ENCODE data around the gene PHYH.
A peak's percentile ranks its signal among the peaks of the same experiment; 100 is the strongest.

Gene PHYH

GRCh38 chr10:13299437-13300287 is at the start of gene PHYH:
Gene PHYH (minus strand): TSS chr10:13300064. CDS start chr10:13300042, 22 bp downstream.
- Histone ChIP-seq H3K4me1 (ENCODE audit: control insufficient read depth, insufficient read depth, low read length) (peaks cover 16% of the 10 kb centered on the region), H3K4me3 (ENCODE audit: low read length) (peak within 1 kb of the TSS; percentile 77), H3K36me3 (ENCODE audit: control insufficient read depth, insufficient read depth, low read length) (no peaks in the 10 kb centered on the region), H3K9me3 (ENCODE audit: control insufficient read depth, low read length) (no peaks in the 10 kb centered on the region), H3K9ac (ENCODE audit: low read length) (peak within 1 kb of the TSS; percentile 95), H3K27me3 (ENCODE audit: control insufficient read depth, insufficient read depth, low read length) (no peaks in the 10 kb centered on the region)

- Histone ChIP-seq H3K27me3 (ENCODE audit: control insufficient read depth, insufficient read depth, low read length) (peaks cover 15% of the 10 kb centered on the region), H3K4me1 (ENCODE audit: control insufficient read depth, insufficient read depth, low read length) (peaks cover 13% of the 10 kb centered on the region), H3K9ac (ENCODE audit: low read length) (peak within 1 kb of the TSS; percentile 91), H3K9me3 (ENCODE audit: control insufficient read depth, low read length) (no peaks in the 10 kb centered on the region), H3K36me3 (ENCODE audit: control insufficient read depth, insufficient read depth, low read length) (no peaks in the 10 kb centered on the region), H3K4me3 (ENCODE audit: low read length) (peak within 1 kb of the TSS; percentile 75)
Measured at GRCh38 chr10:13348216-13349017, 48.6 kb upstream of the PHYH start, which contains the start of gene SEPHS1. Gene SEPHS1 (minus strand): TSS chr10:13348293. CDS start chr10:13344950, 3,343 bp downstream.

- Histone ChIP-seq H3K27me3 (ENCODE audit: control insufficient read depth, insufficient read depth, low read length) (peaks cover 13% of the 10 kb centered on the region), H3K9me3 (ENCODE audit: control insufficient read depth, low read length) (no peaks in the 10 kb centered on the region), H3K4me3 (ENCODE audit: low read length) (no peak overlapping the region), H3K9ac (ENCODE audit: low read length) (peak overlapping the region; percentile 91), H3K4me1 (ENCODE audit: control insufficient read depth, insufficient read depth, low read length) (peaks cover 13% of the 10 kb centered on the region), H3K36me3 (ENCODE audit: control insufficient read depth, insufficient read depth, low read length) (no peaks in the 10 kb centered on the region)
Measured at GRCh38 chr10:13347500-13348156, 47.8 kb upstream of the PHYH start.

- H3K9ac ChIP-seq (ENCODE audit: low read length) = peak overlapping the region; percentile 91
- no peaks in the 10 kb centered on the region for H3K9me3 ChIP-seq (ENCODE audit: control insufficient read depth, low read length)
- peaks cover 13% of the 10 kb centered on the region for H3K4me1 ChIP-seq (ENCODE audit: control insufficient read depth, insufficient read depth, low read length)
- H3K27me3 ChIP-seq (ENCODE audit: control insufficient read depth, insufficient read depth, low read length) = peaks cover 8% of the 10 kb centered on the region
- peak overlapping the region; percentile 45 for H3K4me3 ChIP-seq (ENCODE audit: low read length)
- no peaks in the 10 kb centered on the region for H3K36me3 ChIP-seq (ENCODE audit: control insufficient read depth, insufficient read depth, low read length)
Measured at GRCh38 chr10:13347043-13347499, 47.2 kb upstream of the PHYH start.

GRCh38 chr10:13346283-13347042 is 46.6 kb upstream of the PHYH start:
- Histone ChIP-seq H3K36me3 (ENCODE audit: control insufficient read depth, insufficient read depth, low read length) (no peaks in the 10 kb centered on the region), H3K27me3 (ENCODE audit: control insufficient read depth, insufficient read depth, low read length) (peaks cover 2% of the 10 kb centered on the region), H3K4me1 (ENCODE audit: control insufficient read depth, insufficient read depth, low read length) (peaks cover 13% of the 10 kb centered on the region), H3K9ac (ENCODE audit: low read length) (peak overlapping the region; percentile 91), H3K4me3 (ENCODE audit: low read length) (peak overlapping the region; percentile 45), H3K9me3 (ENCODE audit: control insufficient read depth, low read length) (no peaks in the 10 kb centered on the region)

GRCh38 chr10:13340626-13341376 is 40.9 kb upstream of the PHYH start:
- Histone ChIP-seq H3K9me3 (ENCODE audit: control insufficient read depth, low read length) (no peaks in the 10 kb centered on the region), H3K9ac (ENCODE audit: low read length) (no peak overlapping the region), H3K4me1 (ENCODE audit: control insufficient read depth, insufficient read depth, low read length) (peaks cover under 1% of the 10 kb centered on the region), H3K27me3 (ENCODE audit: control insufficient read depth, insufficient read depth, low read length) (no peaks in the 10 kb centered on the region), H3K36me3 (ENCODE audit: control insufficient read depth, insufficient read depth, low read length) (no peaks in the 10 kb centered on the region), H3K4me3 (ENCODE audit: low read length) (no peak overlapping the region)

- H3K36me3 ChIP-seq (ENCODE audit: control insufficient read depth, insufficient read depth, low read length) = no peaks in the 10 kb centered on the region
- no peaks in the 10 kb centered on the region for H3K27me3 ChIP-seq (ENCODE audit: control insufficient read depth, insufficient read depth, low read length)
- H3K4me1 ChIP-seq (ENCODE audit: control insufficient read depth, insufficient read depth, low read length) = no peaks in the 10 kb centered on the region
- H3K9me3 ChIP-seq (ENCODE audit: control insufficient read depth, low read length) = no peaks in the 10 kb centered on the region
- H3K4me3 ChIP-seq (ENCODE audit: low read length) = no peak overlapping the region
- H3K9ac ChIP-seq (ENCODE audit: low read length) = no peak overlapping the region
Measured at GRCh38 chr10:13340068-13340467, 40.2 kb upstream of the PHYH start.

- H3K4me1 ChIP-seq (ENCODE audit: control insufficient read depth, insufficient read depth, low read length) = no peaks in the 10 kb centered on the region
- H3K9me3 ChIP-seq (ENCODE audit: control insufficient read depth, low read length) = no peaks in the 10 kb centered on the region
- no peaks in the 10 kb centered on the region for H3K27me3 ChIP-seq (ENCODE audit: control insufficient read depth, insufficient read depth, low read length)
- H3K4me3 ChIP-seq (ENCODE audit: low read length) = no peak overlapping the region
- H3K36me3 ChIP-seq (ENCODE audit: control insufficient read depth, insufficient read depth, low read length) = no peaks in the 10 kb centered on the region
- H3K9ac ChIP-seq (ENCODE audit: low read length) = no peak overlapping the region
Measured at GRCh38 chr10:13338390-13339110, 38.7 kb upstream of the PHYH start.

DNA sequence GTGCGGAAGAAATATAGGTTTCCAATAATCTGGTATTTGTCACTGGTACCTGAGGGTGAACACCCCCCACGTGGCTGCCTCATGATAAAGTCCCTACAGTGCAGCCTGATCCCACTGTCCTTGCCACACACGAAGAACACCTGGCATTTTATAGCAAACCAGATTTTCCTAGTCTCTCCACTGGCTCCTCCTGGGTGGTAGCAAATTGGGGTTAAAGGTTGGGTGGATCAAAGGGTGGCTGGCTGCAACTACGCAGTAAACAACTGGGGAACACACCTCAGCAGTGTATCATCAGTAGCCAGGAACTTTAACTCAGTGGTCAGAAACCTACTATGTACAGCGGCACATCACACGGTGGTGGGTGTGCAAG is 37.9 kb upstream of the PHYH start:
- H3K36me3 ChIP-seq (ENCODE audit: control insufficient read depth, insufficient read depth, low read length) = no peaks in the 10 kb centered on the region

DNA sequence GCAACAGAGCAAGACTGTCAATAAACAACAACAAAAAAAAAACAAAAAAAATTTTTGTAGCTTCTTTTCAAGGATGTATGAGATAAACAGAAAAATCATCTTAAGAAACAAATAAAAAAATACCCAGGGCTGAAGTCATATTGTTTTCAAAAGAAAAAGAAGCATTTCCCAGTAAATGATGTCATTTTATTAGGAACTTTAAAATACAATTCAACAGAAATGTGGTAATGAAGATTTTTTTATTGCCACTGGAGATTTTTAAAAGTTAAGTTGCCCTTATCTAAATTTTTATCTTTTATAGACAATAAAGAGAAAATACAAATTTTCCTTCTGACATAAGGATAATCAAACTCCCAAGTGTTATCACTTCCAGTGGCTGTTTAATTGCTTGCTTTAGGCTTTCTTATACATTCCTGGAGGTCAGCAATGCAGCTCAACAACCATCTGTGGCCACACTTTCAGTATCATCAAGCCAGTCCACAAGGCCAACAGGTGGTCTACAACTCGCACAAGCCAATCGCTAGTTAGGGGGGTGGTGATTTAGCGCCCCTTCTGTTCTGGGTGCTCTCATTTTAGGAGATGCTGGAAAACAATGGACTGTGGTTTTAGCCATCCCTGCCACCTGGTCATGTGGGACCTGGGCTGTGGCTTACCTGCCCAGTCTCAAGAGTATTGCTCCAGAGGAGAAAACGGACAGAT is 37.4 kb upstream of the PHYH start:
- Histone ChIP-seq H3K36me3 (ENCODE audit: control insufficient read depth, insufficient read depth, low read length) (no peaks in the 10 kb centered on the region), H3K4me1 (ENCODE audit: control insufficient read depth, insufficient read depth, low read length) (no peaks in the 10 kb centered on the region), H3K9me3 (ENCODE audit: control insufficient read depth, low read length) (no peaks in the 10 kb centered on the region), H3K27me3 (ENCODE audit: control insufficient read depth, insufficient read depth, low read length) (no peaks in the 10 kb centered on the region), H3K9ac (ENCODE audit: low read length) (no peak overlapping the region), H3K4me3 (ENCODE audit: low read length) (no peak overlapping the region)

More for the DNA sequence above, 37.9 kb upstream of the PHYH start:
- H3K4me1 ChIP-seq (ENCODE audit: control insufficient read depth, insufficient read depth, low read length) = no peaks in the 10 kb centered on the region
- H3K9ac ChIP-seq (ENCODE audit: low read length) = no peak overlapping the region
- no peaks in the 10 kb centered on the region for H3K27me3 ChIP-seq (ENCODE audit: control insufficient read depth, insufficient read depth, low read length)
- no peak overlapping the region for H3K4me3 ChIP-seq (ENCODE audit: low read length)
- no peaks in the 10 kb centered on the region for H3K9me3 ChIP-seq (ENCODE audit: control insufficient read depth, low read length)

Measured in mucosa of stomach (tissue), 1 donor.